NOMO-1 (cell line): ENCODE data around the gene RPS4Y2.

Experiments used
- DNase-seq, 2 experiments: peaks; one replicate each; lab custom pipeline; 2025; ENCODE audit not compliant: unreplicated experiment in 2 of 2; lab: John Stamatoyannopoulos, UW

RPS4Y2 gene

GRCh38 chrY:20817067-20817466 is 61.2 kb downstream of the RPS4Y2 start:
- no peak for DNase-seq
